ENCODE data around the gene C19orf53. TPM values are rescaled to one million over a fixed set of nuclear protein-coding genes. Genes with fewer than 3 reads are reported as not detected.

C19orf53 gene
- 173 and 267 TPM in 2 replicates for total RNA-seq

GRCh38 chr19:13774217-13775191, at the start of gene C19orf53:
C19orf53 (plus strand) TSS chr19:13774456; CDS start chr19:13774478, 22 bp downstream.

GRCh38 chr19:13764101-13764807, 10.0 kb upstream of the C19orf53 start, which contains the start of gene MRI1:
MRI1 (plus strand) TSS chr19:13764522; CDS start chr19:13764589, 67 bp downstream.

DNA sequence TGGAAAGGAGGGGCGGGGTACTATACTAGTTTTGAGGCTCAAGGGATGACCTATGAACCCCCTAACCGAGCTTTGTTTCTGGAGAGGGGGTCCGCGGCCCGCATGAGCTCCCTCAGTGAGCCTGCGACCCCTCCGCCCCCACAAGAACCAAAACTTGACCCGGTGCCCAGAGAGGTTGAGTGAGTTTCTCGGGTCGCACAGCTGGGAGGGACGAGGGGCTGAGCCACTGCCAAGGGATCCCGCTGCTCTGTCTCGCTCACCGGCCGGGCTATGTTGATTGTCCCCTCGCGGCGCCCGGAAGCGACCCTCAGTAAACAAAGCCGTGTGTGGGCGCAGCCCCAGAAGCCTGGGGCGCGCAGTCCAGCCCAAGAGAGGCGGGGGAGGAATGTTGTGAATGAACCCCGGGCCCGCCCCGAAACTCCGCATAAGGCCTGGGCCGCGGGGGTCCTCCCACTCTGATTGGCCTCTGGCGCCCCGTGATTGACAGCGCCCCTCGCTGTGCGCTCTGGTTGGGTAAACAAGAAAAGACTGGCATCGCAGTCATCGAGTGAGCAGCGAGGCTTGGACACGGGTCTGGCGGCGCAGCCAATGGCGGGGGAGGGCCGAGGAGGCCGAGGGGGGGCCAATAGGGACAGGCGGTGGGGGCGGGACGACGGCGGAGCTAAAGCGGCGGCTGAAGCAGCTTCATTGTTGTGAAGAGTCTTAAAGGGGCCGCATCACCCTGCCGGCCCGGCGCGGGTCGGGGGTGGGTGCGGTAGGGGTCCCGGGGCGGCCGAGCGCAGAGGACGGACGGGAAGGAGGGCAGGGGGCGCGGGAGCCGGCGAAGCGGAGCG, 20.7 kb downstream of the C19orf53 start, which contains the start of gene ZSWIM4:
TSS of gene ZSWIM4 (plus strand) at position 687 of the 833 bp plus-strand sequence. CDS start 206 bp downstream, outside the sequence.

Other genes starting within 250 kb of the C19orf53 start
- 18.2 and 48.1 TPM in 2 replicates for gene MRI1, start 9.9 kb upstream of the C19orf53 start, total RNA-seq
- 12.8 and 18.3 TPM in 2 replicates for gene ZSWIM4, start 21.0 kb downstream of the C19orf53 start, total RNA-seq
- gene NANOS3, start 102.7 kb downstream of the C19orf53 start, total RNA-seq = not detected in 2 replicates
- 0.26 TPM in 1 of 2 replicates, not detected in the other for gene BRME1, start 131.7 kb downstream of the C19orf53 start, total RNA-seq
- 15.9 and 26.7 TPM in 2 replicates for gene CC2D1A, start 131.7 kb downstream of the C19orf53 start, total RNA-seq
- 1.7 and 38.1 TPM in 2 replicates for gene PODNL1, start 164.0 kb downstream of the C19orf53 start, total RNA-seq
- gene DCAF15, start 178.1 kb downstream of the C19orf53 start, total RNA-seq = 13.9 and 25.1 TPM in 2 replicates
- 5.2 and 6.9 TPM in 2 replicates for gene RFX1, start 231.9 kb downstream of the C19orf53 start, total RNA-seq